Measurements from ENCODE around the gene TRAPPC2.
A peak's percentile ranks its signal among the peaks of the same experiment; 100 is the strongest.

TRAPPC2 gene

DNA sequence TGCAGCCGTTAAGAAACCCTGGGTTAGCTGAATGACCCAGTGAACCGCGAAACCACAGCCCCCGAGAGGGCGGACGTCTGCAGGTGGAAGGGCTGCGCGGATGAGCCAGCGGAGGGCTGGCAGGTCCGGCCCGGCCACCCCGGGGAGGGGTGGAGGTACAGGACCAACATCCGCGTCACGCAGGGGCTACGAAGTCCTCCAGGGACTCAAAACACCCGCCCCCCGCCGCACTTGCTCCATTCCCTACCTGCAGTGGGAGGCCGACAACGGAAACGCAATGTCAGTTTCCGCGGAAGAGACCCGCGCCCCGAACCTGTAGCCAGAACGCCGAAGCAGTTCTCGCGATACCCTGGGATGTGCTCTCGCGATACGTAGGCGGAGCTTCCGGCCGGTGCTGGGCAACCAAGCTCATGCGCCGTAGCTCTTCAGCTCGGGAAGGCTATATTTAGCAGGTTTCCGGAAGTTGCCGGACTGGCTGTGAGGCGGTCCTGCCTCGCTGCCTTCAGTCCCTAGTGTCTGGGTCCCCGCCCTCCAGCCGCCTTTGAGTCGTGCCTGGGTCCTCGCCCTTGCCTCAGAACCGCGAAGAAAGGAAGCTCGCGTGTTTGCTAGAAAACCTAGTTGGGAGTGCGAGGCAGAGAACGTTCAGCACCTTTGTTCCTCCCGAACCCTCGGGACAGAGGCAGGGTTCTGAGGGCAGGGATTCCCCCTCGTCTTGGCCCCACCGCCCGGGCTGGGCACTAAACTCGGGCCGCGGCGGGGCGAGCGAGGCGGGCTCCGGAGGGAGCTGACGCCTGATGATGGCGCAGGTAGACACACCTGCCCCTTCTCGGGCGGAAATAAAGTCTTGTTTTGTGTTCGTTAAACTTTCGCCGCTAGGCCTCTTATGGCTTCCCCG is at the start of gene TRAPPC2, which contains the start of gene OFD1:
Gene TRAPPC2 (minus strand): TSS at position 343 of the 895 bp plus-strand sequence. CDS start 14,657 bp downstream, outside the sequence.
Gene OFD1 (plus strand): TSS at position 471 of the 895 bp plus-strand sequence. CDS start 324 bp downstream, at position 795.
- peak; percentile 92 for DNase-seq (ENCODE audit: low spot score)

- DNase-seq (ENCODE audit: low spot score) = no peak
Observed at GRCh38 chrX:13780868-13781427, 46.5 kb upstream of the TRAPPC2 start.

- DNase-seq (ENCODE audit: low spot score) = no peak
Observed at GRCh38 chrX:13778916-13779315, 44.5 kb upstream of the TRAPPC2 start.

GRCh38 chrX:13776387-13776786 is 42.0 kb upstream of the TRAPPC2 start:
- no peak for DNase-seq (ENCODE audit: low spot score)

DNA sequence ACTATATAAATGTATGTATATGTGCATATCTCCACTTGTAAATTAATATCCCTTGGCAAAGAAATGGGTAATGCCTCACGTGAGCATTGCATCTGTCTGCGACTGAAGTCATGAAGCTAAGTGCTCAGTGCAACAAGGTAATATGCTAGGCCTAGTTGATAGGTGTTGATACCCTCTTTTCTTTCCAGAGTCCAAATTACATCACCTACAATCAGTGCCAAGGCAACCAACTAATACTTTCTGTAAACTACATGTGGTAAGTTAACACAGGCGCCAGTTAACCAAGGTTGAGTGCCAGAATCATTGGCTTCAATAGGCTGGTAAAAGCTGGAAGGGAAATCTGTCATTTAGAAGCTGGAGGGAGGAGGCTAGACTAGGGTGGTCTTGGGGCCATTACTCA is 41.4 kb upstream of the TRAPPC2 start:
- DNase-seq (ENCODE audit: low spot score) = no peak

- no peak for DNase-seq (ENCODE audit: low spot score)
Observed at GRCh38 chrX:13774696-13775095, 40.3 kb upstream of the TRAPPC2 start.

DNA sequence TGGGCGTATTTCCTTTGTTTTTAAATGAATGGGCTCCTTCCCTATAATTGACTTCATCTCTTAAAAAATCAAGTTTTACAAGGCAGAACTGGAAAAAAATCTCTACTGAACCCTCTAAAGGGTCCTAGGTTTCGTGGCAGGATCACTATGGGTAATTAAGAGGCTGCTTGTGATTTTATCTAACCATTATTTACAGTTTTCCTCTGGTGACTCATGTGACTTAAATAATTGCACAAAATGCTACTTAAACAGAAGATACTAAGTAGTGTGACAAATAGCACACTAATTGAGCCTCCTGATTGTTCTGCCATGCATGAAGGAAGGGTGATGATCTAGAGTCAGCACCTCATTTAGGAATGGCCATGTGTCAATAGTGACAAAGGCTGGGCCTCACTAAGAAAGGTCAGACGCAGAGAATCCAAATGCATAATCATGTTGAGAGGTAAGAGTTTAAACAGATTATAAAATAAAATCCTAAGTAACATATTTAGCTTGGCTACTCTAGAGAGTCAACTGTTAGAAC is 35.7 kb upstream of the TRAPPC2 start:
- no peak for DNase-seq (ENCODE audit: low spot score)

DNA sequence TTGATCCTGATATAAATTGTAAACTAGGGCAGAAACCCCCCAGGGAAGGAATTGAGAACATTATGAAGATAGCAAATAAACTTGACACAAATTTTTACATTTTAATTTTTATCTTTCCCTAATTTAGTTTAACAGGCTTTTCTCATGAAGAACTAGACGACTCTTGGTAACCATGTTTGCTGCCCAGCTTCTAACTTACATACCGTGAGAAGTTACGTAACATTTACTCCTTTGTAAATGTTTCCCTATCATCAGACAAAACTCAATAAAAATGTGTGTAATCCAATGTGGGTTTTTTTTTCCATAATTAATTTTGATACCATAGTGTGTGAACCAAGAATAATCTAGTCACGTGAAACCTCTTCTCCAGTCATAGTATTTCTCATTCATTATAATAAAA is 34.5 kb upstream of the TRAPPC2 start:
- DNase-seq (ENCODE audit: low spot score) = no peak

DNA sequence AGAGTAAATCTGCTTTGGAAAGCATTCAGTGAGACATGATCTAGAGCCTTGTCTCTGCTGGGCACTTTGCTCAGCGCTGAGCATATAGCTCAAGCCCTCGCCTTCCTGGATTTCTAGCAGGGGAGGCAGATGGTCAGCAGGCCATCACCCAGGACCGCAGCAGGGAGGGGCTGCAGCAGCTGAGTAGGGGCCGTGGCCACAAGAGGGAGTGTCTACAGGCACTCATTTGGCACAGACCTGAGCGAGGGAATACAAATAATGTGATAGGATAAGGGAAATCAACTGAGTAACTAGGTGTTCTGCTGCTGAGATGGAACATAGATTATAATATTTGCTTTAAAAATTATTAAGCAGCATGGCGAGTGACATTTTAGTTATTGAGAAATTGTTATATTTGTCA is 30.3 kb upstream of the TRAPPC2 start:
- DNase-seq (ENCODE audit: low spot score) = no peak

DNA sequence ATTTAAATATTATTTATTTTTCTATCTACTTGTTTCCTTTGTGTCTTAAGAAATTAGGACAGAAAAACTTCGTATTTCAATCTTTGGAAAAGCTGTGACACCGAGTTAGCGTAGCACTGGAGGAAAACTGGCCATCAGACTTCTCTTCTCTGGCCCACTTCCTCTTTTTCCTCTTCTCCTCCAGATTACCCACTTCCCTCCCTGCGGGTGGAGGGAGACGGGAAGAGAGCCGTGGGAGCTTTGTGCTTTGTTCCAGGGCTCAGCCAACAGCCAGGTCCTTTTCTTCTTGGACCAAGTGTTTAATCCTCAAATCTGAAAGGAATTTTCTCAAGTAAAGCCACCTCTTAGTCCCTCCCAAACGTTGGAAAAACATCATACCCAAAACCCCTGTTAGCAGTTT is 29.9 kb upstream of the TRAPPC2 start:
- DNase-seq (ENCODE audit: low spot score) = no peak

DNA sequence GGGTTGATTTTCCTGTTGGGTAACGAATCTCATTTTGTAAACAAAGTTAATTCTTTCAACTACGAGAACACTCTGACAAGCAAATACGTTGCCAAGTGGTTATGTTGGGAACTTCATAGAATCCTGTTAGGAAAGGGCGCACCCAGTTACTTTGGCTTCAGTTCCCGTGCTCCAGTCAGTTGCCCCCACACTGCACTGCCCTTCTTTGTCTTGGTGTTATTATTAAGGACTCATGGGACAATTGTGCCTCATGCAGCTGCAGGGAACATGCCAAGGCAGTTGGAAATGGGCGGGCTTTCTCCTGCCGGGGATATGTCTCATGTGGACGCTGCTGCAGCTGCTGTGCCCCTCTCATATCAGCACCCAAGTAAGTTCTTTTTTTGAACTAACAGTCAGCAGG is 29.1 kb upstream of the TRAPPC2 start:
- DNase-seq (ENCODE audit: low spot score) = no peak

DNA sequence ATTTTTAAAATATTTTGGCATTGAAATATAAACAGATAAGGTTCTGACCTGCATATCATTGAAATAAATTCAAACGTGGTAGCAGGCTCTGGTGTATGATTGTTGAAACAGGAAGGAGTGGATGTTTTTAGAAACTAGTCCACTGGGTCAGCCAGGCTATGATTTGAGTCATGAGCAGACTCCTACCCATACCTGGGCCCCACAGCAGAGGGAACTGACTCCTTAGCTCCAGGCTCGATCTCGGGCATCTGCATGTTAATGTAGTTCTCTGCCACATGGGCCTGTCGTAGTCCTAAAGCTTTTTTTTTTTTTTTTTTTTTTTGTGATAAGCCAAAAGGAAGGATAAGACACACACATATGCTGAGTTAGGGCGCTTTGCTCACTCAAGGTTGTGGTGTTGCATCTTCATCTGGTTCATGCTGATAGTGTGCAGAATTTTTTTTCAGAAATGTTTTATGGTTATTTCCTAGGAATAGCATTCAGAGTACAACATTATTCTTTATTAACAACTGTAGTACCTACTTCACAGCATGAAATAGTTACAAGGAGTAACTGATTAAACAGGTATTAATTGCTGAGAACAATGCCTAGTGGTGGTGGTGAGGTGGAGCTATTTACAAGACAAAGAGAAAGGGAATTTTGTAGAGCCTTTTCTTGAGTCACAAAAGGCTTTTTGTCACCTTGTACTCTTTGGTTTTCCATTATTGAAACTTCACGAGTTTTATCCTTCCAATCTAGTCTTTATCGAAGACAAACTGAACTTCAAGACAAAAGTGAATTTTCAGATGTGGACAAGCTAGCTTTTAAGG is 27.4 kb upstream of the TRAPPC2 start:
- no peak for DNase-seq (ENCODE audit: low spot score)

GRCh38 chrX:13760426-13760825 is 26.0 kb upstream of the TRAPPC2 start:
- DNase-seq (ENCODE audit: low spot score) = no peak

GRCh38 chrX:13759152-13759718 is 24.8 kb upstream of the TRAPPC2 start:
- no peak for DNase-seq (ENCODE audit: low spot score)

GRCh38 chrX:13756381-13756780 is 22.0 kb upstream of the TRAPPC2 start:
- DNase-seq (ENCODE audit: low spot score) = no peak

DNA sequence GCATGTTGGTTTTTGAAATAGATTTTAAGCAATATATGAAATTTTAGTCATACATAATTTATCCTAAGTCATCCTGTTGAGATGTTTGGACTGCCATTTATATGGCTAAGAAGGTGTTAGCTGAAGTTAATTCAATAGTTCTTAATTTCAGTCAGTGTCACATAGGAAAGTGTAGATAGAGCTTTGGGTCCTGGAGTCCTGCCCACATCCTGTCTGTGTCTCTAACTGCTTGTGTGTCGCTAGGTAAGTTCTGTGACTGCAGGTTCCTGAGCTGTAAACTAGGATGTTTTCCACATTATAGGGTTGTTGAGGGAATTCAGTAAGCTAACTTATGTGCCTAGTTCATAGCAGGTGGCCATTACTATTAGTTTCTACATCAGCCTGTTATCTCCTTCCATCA is 20.8 kb upstream of the TRAPPC2 start:
- peak; percentile 25 for DNase-seq (ENCODE audit: low spot score)

DNA sequence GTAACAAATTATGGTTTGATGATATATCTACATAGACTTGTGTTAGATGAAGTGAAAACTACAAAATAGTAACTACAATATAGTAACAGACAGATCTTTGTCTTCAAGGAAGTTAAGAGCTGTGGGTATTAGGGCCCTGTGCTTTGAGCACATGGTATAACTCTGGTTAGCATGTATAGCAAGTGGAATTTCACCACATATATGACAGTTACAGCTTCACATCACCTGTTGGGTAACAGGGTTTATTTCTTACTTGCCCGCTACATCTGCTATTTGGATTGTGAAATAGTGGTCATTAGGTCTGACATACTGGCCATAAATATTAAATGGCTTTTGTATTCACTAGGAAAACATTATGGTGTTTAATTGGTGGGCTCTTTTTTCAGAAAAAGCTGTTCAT is 20.3 kb upstream of the TRAPPC2 start:
- no peak for DNase-seq (ENCODE audit: low spot score)

DNA sequence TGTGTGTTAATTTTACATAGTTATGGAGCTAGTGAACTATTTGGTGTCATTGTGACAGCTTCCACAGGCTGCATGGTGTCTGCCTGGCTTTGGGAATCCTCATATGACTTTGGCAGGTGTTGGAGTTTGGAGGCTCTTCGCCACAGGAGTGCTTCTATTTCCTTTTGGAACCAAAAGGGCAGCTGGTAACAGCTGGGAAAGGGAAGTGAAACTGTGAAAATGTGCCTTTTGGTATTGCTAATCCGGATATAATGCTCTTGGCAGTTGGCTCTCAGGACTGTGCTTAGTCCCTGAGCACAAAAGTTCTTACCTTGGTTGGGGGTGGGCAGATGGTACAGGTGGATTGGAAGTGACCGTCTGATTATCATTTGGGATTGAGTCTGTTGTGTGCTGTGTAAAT is 18.2 kb upstream of the TRAPPC2 start:
- no peak for DNase-seq (ENCODE audit: low spot score)

- DNase-seq (ENCODE audit: low spot score) = no peak
Observed at GRCh38 chrX:13752141-13752540, 17.7 kb upstream of the TRAPPC2 start.

DNA sequence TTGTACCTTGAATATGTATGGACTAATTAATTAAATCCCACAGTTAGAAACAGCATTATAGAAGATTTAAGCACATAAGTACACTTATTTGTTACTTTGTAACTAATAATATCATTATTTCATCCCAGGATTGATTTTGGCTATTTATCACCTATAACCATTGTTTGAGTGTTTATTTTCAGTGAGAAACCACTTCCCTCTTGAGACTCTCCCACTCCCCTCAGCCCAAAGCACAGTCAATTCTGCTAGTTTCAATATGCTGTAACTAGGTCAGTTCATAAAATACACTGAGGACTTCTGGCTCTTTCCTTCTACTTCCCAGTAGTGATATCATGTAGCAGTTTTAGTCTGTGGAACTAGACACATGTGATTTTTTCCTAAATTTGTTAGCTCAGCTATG is 16.4 kb upstream of the TRAPPC2 start:
- no peak for DNase-seq (ENCODE audit: low spot score)

DNA sequence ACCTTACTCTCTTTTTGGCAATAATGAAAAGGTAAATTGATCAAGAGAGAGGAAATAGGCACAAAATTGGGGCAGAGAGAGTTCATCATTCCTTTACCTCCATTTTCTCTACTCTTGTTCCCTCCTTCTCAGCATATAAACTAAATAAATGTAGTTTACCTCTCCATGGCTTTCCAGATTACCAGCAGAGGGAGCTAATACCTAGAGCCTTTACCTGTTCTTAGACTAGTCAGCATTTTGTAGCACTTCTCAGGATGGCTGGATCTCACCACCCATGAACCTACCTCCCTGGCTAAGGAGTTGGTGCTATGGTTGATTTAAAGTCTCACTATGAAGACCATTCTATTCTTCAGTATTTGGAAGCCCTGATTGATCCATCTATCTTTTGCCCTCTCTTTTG is 15.8 kb upstream of the TRAPPC2 start:
- peak; percentile 52 for DNase-seq (ENCODE audit: low spot score)

- DNase-seq (ENCODE audit: low spot score) = no peak
Observed at GRCh38 chrX:13748486-13748885, 14.1 kb upstream of the TRAPPC2 start.

All from CD4-positive, alpha-beta T cell treated with Interleukin-15 for 4 hours (primary cell).